Tibial nerve (tissue), 4 donors: ENCODE results near the gene ATG10. TPM values are rescaled to one million over a fixed set of nuclear protein-coding genes. Genes with fewer than 3 reads are reported as not detected.
"Not testable (repeated sequence)": the region's sequence is repeated elsewhere in the genome, so short reads cannot be mapped to it uniquely, and the experiment has no call there.

Experiments used
- DNase-seq, 2 donors: peaks; one replicate each; pipeline ENCODE4 v3.0.0-alpha.2; 2019; ENCODE audit warnings: low spot score in 2 of 2
- H3K27ac ChIP-seq, 4 donors: fragments of 200-600 bp; sonication (generic) in 3 of 4; one replicate each; pipeline ENCODE4 v1.5.1; 2017 to 2019; ENCODE audit warnings: mild to moderate bottlenecking in 1 of 4
- H3K27me3 ChIP-seq, 2 donors: fragments of 200-600 bp; sonication (generic) in 1 of 2; one replicate each; pipeline versions ENCODE4 v1.5.1 to v1.6.0; 2017 to 2019
- H3K36me3 ChIP-seq, 3 donors: fragments of 200-600 bp; sonication (generic); one replicate each; pipeline ENCODE4 v1.5.1; 2018 to 2019
- H3K4me1 ChIP-seq, 4 donors: fragments of 200-600 bp; sonication (generic) in 3 of 4; one replicate each; pipeline ENCODE4 v1.5.1; 2017 to 2019
- H3K4me3 ChIP-seq, 4 donors: fragments of 200-600 bp; sonication (generic) in 3 of 4; one replicate each; pipeline ENCODE4 v1.5.1; 2017 to 2019; ENCODE audit warnings: mild to moderate bottlenecking in 1 of 4, moderate library complexity in 1 of 4
- H3K9me3 ChIP-seq, 4 donors: fragments of 200-600 bp; sonication (generic) in 3 of 4; one replicate each; pipeline ENCODE4 v1.5.1; 2017 to 2019
- CTCF ChIP-seq, 5 experiments: fragments of 200-600 bp in 3 of 5; fragments of 450-650 bp in 2 of 5; sonication (generic) in 3 of 5; IDR thresholded peaks; one replicate each; pipeline ENCODE4 v1.5.1; 2016 to 2019; ENCODE audit warnings: antibody characterized with exemption in 5 of 5, mild to moderate bottlenecking in 3 of 5, moderate library complexity in 2 of 5
- EP300 ChIP-seq, 2 donors: sonication (generic); formaldehyde crosslinking; IDR thresholded peaks; one replicate each; pipeline ENCODE4 v1.6.1; 2017; ENCODE audit warnings: antibody characterized with exemption in 2 of 2, mild to moderate bottlenecking in 1 of 2
- POLR2A ChIP-seq, 2 donors: fragments of 450-650 bp; IDR thresholded peaks; one replicate each; pipeline ENCODE4 v1.6.1; 2017; ENCODE audit warnings: antibody characterized with exemption in 2 of 2, mild to moderate bottlenecking in 2 of 2, moderate library complexity in 2 of 2
- WGBS, 2 donors: methylation state at CpG; one replicate each; pipeline ENCODE4 v1.1.5; 2018; 5-methylcytosine and 5-hydroxymethylcytosine counted together
- total RNA-seq, 4 donors: library from RNA; depleted of rRNA; stranded (reverse); fragments of >200 nt; gene quantifications; one replicate each; pipeline ENCODE4 v1.1.0, GENCODE V29; 2016

Gene ATG10
- total RNA-seq, 4 donors from 2014 or later: 3.5 to 25.1 (median 6.9) TPM

GRCh38 chr5:82023644-82024043, 51.8 kb downstream of the ATG10 start:
- WGBS, 2 donors: 72 to 76% methylated on average over 3 of the region's 3 CpGs
- DNase-seq: no peak
- no peak for TF ChIP-seq EP300 (IDR thresholded peaks at IDR 0.05)
- no peak for TF ChIP-seq CTCF (IDR thresholded peaks at IDR 0.05)
- TF ChIP-seq POLR2A (IDR thresholded peaks at IDR 0.05): no peak
- no peaks in the 10 kb centered on the region for H3K9me3 ChIP-seq
- no peak overlapping the region for H3K27ac ChIP-seq
- no peaks in the 10 kb centered on the region for H3K36me3 ChIP-seq
- H3K4me1 ChIP-seq: no peaks in the 10 kb centered on the region
- H3K27me3 ChIP-seq: no peaks in the 10 kb centered on the region
- H3K4me3 ChIP-seq: no peak overlapping the region

GRCh38 chr5:82031220-82032119, 59.6 kb downstream of the ATG10 start:
- Histone ChIP-seq H3K36me3 (no peaks in the 10 kb centered on the region), H3K27ac (no peak overlapping the region), H3K27me3 (no peaks in the 10 kb centered on the region), H3K4me1 (no peaks in the 10 kb centered on the region), H3K9me3 (no peaks in the 10 kb centered on the region), H3K4me3 (no peak overlapping the region)
- DNase-seq: no peak
- WGBS, 2 donors: 58% methylated on average over 4 of the region's 4 CpGs
- TF ChIP-seq EP300 (IDR thresholded peaks at IDR 0.05) (no peak), POLR2A (IDR thresholded peaks at IDR 0.05) (no peak), CTCF (IDR thresholded peaks at IDR 0.05) (no peak)

GRCh38 chr5:82042894-82043293, 71.1 kb downstream of the ATG10 start:
- peaks cover 0 to 14% (median 0%) of the 10 kb centered on the region in 4 donors for H3K4me1 ChIP-seq
- DNase-seq, H3K4me3 ChIP-seq, H3K27ac ChIP-seq, H3K9me3 ChIP-seq, H3K36me3 ChIP-seq, H3K27me3 ChIP-seq: not testable (repeated sequence)
- 100% methylated on average over 1 of the region's 1 CpG for WGBS, 2 donors

GRCh38 chr5:82044010-82044409, 72.2 kb downstream of the ATG10 start:
- Histone ChIP-seq H3K4me1 (peaks cover 0 to 14% (median 0%) of the 10 kb centered on the region in 4 donors), H3K27ac (no peak overlapping the region), H3K4me3 (no peak overlapping the region), H3K9me3 (peaks cover 0 to 7% (median 0%) of the 10 kb centered on the region in 4 donors), H3K36me3 (peaks cover 0 to 4% (median 0%) of the 10 kb centered on the region in 3 donors), H3K27me3 (no peaks in the 10 kb centered on the region)
- WGBS, 2 donors: 86 to 94% methylated on average over 2 of the region's 2 CpGs
- no peak for DNase-seq
- TF ChIP-seq CTCF (IDR thresholded peaks at IDR 0.05) (no peak), EP300 (IDR thresholded peaks at IDR 0.05) (no peak), POLR2A (IDR thresholded peaks at IDR 0.05) (no peak)

GRCh38 chr5:82045554-82046275, 73.9 kb downstream of the ATG10 start:
- no peak overlapping the region for H3K4me3 ChIP-seq

More at GRCh38 chr5:82045554-82046275, 73.9 kb downstream of the ATG10 start:
- Histone ChIP-seq H3K27me3 (no peaks in the 10 kb centered on the region), H3K36me3 (peaks cover 0 to 4% (median 0%) of the 10 kb centered on the region in 3 donors), H3K4me1 (peaks cover 0 to 14% (median 0%) of the 10 kb centered on the region in 4 donors), H3K27ac (no peak overlapping the region), H3K9me3 (peaks cover 0 to 7% (median 0%) of the 10 kb centered on the region in 4 donors)
- WGBS, 2 donors: 38 to 40% methylated on average over 3 of the region's 3 CpGs
- TF ChIP-seq CTCF (IDR thresholded peaks at IDR 0.05) (no peak), EP300 (IDR thresholded peaks at IDR 0.05) (no peak), POLR2A (IDR thresholded peaks at IDR 0.05) (no peak)
- DNase-seq: no peak
